Calu3 (cell line): ENCODE measurements around the gene FZD10. TPM values are rescaled to one million over a fixed set of nuclear protein-coding genes. Genes with fewer than 3 reads are reported as not detected.

Experiments
- BruUV-seq: library from RNA; stranded (reverse); fragments of 400-500 nt; replicated peaks from 2 replicates; lab custom pipeline; 2021; lab: Mats Ljungman, UMichigan
- CTCF ChIA-PET: fragments of 300-600 bp; sonication (Branson Sonifier 250); formaldehyde crosslinking; loops from one replicate; lab custom pipeline; 2022; ENCODE audit warnings: antibody characterized with exemption; lab: Charles Lee
- DNase-seq: peaks from one replicate; pipeline ENCODE4 v3.0.0; 2022
- H3K27ac Mint-ChIP-seq: one replicate; pipeline ENCODE4 v1.8.0; 2022; ENCODE audit warnings: mixed read lengths; ENCODE audit not compliant: unreplicated experiment
- H3K27me3 Mint-ChIP-seq: one replicate; pipeline ENCODE4 v1.8.0; 2022; ENCODE audit warnings: mixed read lengths; ENCODE audit not compliant: unreplicated experiment
- H3K36me3 Mint-ChIP-seq: one replicate; pipeline ENCODE4 v1.8.0; 2022; ENCODE audit warnings: mild to moderate bottlenecking, moderate library complexity, mixed read lengths; ENCODE audit not compliant: insufficient read depth, unreplicated experiment
- H3K4me1 Mint-ChIP-seq: one replicate; pipeline ENCODE4 v1.8.0; 2022; ENCODE audit warnings: mild to moderate bottlenecking, low read depth, mixed read lengths; ENCODE audit not compliant: unreplicated experiment
- H3K4me3 Mint-ChIP-seq: one replicate; pipeline ENCODE4 v1.8.0; 2022; ENCODE audit warnings: mild to moderate bottlenecking, low read depth, moderate library complexity, mixed read lengths; ENCODE audit not compliant: unreplicated experiment
- H3K9me3 Mint-ChIP-seq: one replicate; pipeline ENCODE4 v1.8.0; 2022; ENCODE audit warnings: low read depth, mixed read lengths; ENCODE audit not compliant: unreplicated experiment
- intact Hi-C: fragments of 100-400 bp; cut with micrococcal nuclease; formaldehyde crosslinking; loops from one replicate; pipeline ENCODE4 v1.10.0; 2022; ENCODE audit not compliant: unreplicated experiment
- total RNA-seq: library from RNA; stranded (reverse); gene quantifications from 2 replicates; pipeline ENCODE4 v1.2.3, GENCODE V29; 2022
- TF ChIP-seq, protein P1 (sequence below): fragments of 200-600 bp; IDR thresholded peaks from one replicate; pipeline ENCODE4 v1.8.0; 2022; ENCODE audit warnings: antibody characterized with exemption; ENCODE audit not compliant: unreplicated experiment

The FZD10 gene
- total RNA-seq, 1 experiment from 2014 or later, result not detected

DNA sequence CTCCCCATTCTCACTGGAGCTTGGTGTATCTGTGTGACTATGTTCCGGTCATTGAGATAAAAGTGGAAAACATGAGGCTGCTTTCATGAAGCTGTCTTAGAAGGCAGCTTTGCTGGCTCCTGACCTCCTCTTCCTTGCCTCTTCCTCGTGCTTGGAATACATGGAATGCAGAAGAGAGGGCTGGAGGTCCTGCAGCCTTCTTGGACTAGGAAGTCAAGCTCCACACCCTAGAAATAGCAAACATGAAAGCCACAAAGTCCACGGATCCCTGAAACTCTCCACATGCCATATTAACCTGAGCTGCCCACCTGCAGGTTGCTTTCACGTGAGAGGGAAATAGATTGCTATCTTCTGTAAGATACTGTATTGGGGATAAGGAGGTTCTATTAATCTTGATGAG lies 51.0 kb downstream of the FZD10 start:
- Mint-ChIP-seq H3K27me3 (no peaks in the 10 kb centered on the region), H3K27ac (no peak overlapping the region), H3K36me3 (no peaks in the 10 kb centered on the region), H3K4me1 (no peaks in the 10 kb centered on the region), H3K4me3 (no peak overlapping the region), H3K9me3 (peaks cover 29% of the 10 kb centered on the region)
- intact Hi-C loops, result no loop called here
- CTCF ChIA-PET, result interaction anchor here (0.9 kb wide), 1 partner anchor 10 kb away, joined by 3 read pairs; no protein-coding TSS in a partner anchor
- TF ChIP-seq, protein P1, sequence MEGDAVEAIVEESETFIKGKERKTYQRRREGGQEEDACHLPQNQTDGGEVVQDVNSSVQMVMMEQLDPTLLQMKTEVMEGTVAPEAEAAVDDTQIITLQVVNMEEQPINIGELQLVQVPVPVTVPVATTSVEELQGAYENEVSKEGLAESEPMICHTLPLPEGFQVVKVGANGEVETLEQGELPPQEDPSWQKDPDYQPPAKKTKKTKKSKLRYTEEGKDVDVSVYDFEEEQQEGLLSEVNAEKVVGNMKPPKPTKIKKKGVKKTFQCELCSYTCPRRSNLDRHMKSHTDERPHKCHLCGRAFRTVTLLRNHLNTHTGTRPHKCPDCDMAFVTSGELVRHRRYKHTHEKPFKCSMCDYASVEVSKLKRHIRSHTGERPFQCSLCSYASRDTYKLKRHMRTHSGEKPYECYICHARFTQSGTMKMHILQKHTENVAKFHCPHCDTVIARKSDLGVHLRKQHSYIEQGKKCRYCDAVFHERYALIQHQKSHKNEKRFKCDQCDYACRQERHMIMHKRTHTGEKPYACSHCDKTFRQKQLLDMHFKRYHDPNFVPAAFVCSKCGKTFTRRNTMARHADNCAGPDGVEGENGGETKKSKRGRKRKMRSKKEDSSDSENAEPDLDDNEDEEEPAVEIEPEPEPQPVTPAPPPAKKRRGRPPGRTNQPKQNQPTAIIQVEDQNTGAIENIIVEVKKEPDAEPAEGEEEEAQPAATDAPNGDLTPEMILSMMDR, result no peak
- no TSS peak for BruUV-seq
- DNase-seq, result no peak

DNA sequence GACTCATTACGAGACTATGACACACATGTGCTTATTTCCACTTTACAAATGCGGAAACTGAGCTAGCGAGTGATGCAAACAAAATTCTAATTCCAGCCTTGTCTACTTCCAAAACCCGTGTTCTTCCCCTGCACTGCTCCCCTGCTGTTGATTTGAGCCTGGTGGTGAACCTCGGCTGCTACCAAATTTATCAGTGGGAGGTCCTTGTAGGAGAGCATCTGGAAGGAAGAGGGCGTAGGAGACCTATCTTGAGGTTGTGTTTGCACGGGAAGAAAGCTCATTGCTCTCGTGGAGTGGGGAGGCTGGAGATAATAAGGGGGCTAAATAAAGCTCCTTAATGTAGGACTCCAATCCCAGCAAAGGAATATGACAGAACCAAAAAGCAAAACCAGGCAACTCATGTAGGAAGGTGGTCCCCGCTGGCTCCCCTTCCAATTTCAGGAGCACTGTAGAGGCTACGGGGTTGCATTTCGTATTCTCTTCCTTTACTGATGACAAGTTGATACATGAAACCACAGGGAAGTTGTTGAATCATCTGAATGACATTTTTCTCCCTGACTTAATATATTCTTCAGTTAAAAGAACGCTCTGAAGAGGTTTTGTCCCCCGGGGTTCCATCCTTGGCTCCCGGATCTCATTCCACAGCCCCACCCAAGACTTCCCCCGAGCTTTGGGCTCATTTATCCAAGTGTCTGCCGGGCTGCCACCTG lies 52.6 kb downstream of the FZD10 start:
- Mint-ChIP-seq H3K27me3 (no peaks in the 10 kb centered on the region), H3K9me3 (peaks cover 35% of the 10 kb centered on the region), H3K36me3 (no peaks in the 10 kb centered on the region), H3K4me3 (no peak overlapping the region), H3K4me1 (no peaks in the 10 kb centered on the region), H3K27ac (no peak overlapping the region)
- CTCF ChIA-PET, result no interaction called here
- no peak for DNase-seq
- TF ChIP-seq, protein P1, result no peak
- intact Hi-C loops, result no loop called here
- no TSS peak for BruUV-seq

Other genes with a start within 250 kb of the FZD10 start
- not detected in 2 replicates for gene PIWIL1, start 175.4 kb downstream of the FZD10 start, total RNA-seq